Upper lobe of right lung (tissue), 1 donor: ENCODE measurements around the gene PLA2G5. TPM values are rescaled to one million over a fixed set of nuclear protein-coding genes. Genes with fewer than 3 reads are reported as not detected.

Experiments
- ATAC-seq: fragments of 200-7000 bp; cut with Tn5 transposase; one replicate; pipeline ENCODE4 v1.9.1; 2020; ENCODE audit warnings: mild to moderate bottlenecking, moderate library complexity
- DNase-seq: peaks from one replicate; pipeline ENCODE4 v3.0.0-alpha.2; 2020
- H3K27ac ChIP-seq: fragments of 200-600 bp; one replicate; pipeline ENCODE4 v1.8.0; 2022
- H3K27me3 ChIP-seq: fragments of 200-600 bp; one replicate; pipeline ENCODE4 v1.8.0; 2022; ENCODE audit warnings: mild to moderate bottlenecking
- H3K36me3 ChIP-seq: fragments of 200-600 bp; one replicate; pipeline ENCODE4 v1.8.0; 2022
- H3K4me1 ChIP-seq: fragments of 200-600 bp; one replicate; pipeline ENCODE4 v1.8.0; 2022
- H3K4me3 ChIP-seq: fragments of 200-600 bp; one replicate; pipeline ENCODE4 v1.8.0; 2022; ENCODE audit warnings: mild to moderate bottlenecking
- H3K9me3 ChIP-seq: fragments of 200-600 bp; one replicate; pipeline ENCODE4 v1.8.0; 2022
- CTCF ChIP-seq: fragments of 200-600 bp; IDR thresholded peaks from one replicate; pipeline ENCODE4 v1.8.0; 2022; ENCODE audit warnings: antibody characterized with exemption
- intact Hi-C: fragments of 100-400 bp; cut with DNase I; formaldehyde crosslinking; loops from one replicate; pipeline ENCODE4 v1.11.0; 2022
- total RNA-seq: library from RNA; stranded (reverse); fragmentation: NEBNext Ultra II Directional; extraction: Animal tissue kit (Norgen Biotek cat#: 25700); gene quantifications from one replicate; pipeline ENCODE4 v1.2.1, GENCODE V29; 2021
- donor health status: DM: no; HTN: yes; CAD: no; lungs with severe emphysema.

The PLA2G5 gene
- total RNA-seq, 1 donor from 2014 or later, result 4.9 TPM

- Histone ChIP-seq H3K4me1 (no peaks in the 10 kb centered on the region), H3K27me3 (no peaks in the 10 kb centered on the region), H3K27ac (no peak overlapping the region), H3K9me3 (no peaks in the 10 kb centered on the region), H3K36me3 (no peaks in the 10 kb centered on the region), H3K4me3 (no peak overlapping the region)
- DNase-seq (no peak), ATAC-seq (no peak)
- intact Hi-C loops, result no loop called here
- TF ChIP-seq CTCF, result no peak
These were observed 70.0 kb downstream of the PLA2G5 start for GRCh38 chr1:20139776-20140612.

- no peaks in the 10 kb centered on the region for H3K4me1 ChIP-seq
- TF ChIP-seq CTCF, result no peak
- H3K27me3 ChIP-seq, result no peaks in the 10 kb centered on the region
- no peaks in the 10 kb centered on the region for H3K9me3 ChIP-seq
- no peak overlapping the region for H3K4me3 ChIP-seq
- ATAC-seq, result no peak
- no peaks in the 10 kb centered on the region for H3K36me3 ChIP-seq
- no peak for DNase-seq
- intact Hi-C loops, result no loop called here
- no peak overlapping the region for H3K27ac ChIP-seq
These were observed 71.0 kb downstream of the PLA2G5 start for GRCh38 chr1:20141001-20141400.

GRCh38 chr1:20141466-20141865 is 71.5 kb downstream of the PLA2G5 start:
- ATAC-seq (no peak), DNase-seq (peak; percentile 40)
- H3K4me3 ChIP-seq, result no peak overlapping the region
- H3K27ac ChIP-seq, result no peak overlapping the region
- H3K27me3 ChIP-seq, result no peaks in the 10 kb centered on the region
- H3K4me1 ChIP-seq, result no peaks in the 10 kb centered on the region
- H3K36me3 ChIP-seq, result no peaks in the 10 kb centered on the region
- intact Hi-C loops, result no loop called here
- no peak for TF ChIP-seq CTCF
- no peaks in the 10 kb centered on the region for H3K9me3 ChIP-seq

Other genes with a start within 250 kb of the PLA2G5 start
- gene OTUD3, start 187.8 kb upstream of the PLA2G5 start, total RNA-seq, result 8.8 TPM
- not detected for gene PLA2G2E, start 146.6 kb upstream of the PLA2G5 start, total RNA-seq
- gene PLA2G2A, start 90.6 kb upstream of the PLA2G5 start, total RNA-seq, result 19.7 TPM
- not detected for gene PLA2G2D, start 49.3 kb downstream of the PLA2G5 start, total RNA-seq
- gene PLA2G2F, start 69.1 kb downstream of the PLA2G5 start, total RNA-seq, result not detected
- 0.87 TPM for gene UBXN10, start 115.9 kb downstream of the PLA2G5 start, total RNA-seq
- gene PLA2G2C, start 116.3 kb downstream of the PLA2G5 start, total RNA-seq, result not detected
- 0.09 TPM for gene VWA5B1, start 220.7 kb downstream of the PLA2G5 start, total RNA-seq